Measurements from ENCODE around the gene PFKFB2.

DNA sequence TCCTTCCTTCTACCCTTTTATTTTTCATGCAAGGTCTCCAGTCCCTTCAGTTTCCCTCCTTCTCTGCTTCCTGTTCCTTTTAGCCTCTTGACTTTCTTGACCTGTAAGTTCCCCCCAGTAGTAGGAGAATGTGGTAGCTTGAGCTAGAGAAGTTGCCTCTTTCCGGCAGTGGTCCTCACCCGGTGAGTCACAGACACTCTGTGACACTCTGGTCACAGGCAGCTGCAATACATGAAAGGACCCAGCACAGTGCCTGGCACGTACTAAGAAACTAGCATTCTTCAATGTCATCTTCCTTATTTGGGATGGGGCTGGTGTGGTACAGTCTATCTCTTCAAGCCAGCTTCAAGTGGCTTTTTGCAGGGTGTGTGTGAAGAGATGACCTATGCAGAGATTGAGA lies 16.0 kb downstream of the PFKFB2 start:
- TF ChIP-seq POLR2AphosphoS5 (IDR thresholded peaks at IDR 0.05) (no peak), CTCF (IDR thresholded peaks at IDR 0.05; ENCODE audit: poor library complexity, severe bottlenecking) (no peak), EZH2 (IDR thresholded peaks at IDR 0.05; ENCODE audit: borderline replicate concordance, insufficient read depth, low read length, poor library complexity, severe bottlenecking) (no peak), TAF1 (IDR thresholded peaks at IDR 0.05; ENCODE audit: low read depth) (no peak), RAD21 (conservative IDR thresholded peaks at IDR 0.05) (no peak)
